GM18867 (cell line): ENCODE results near the gene GAB1.

ENCODE experiments used
- ATAC-seq: cut with Tn5 transposase; IDR thresholded peaks from one replicate; pipeline ENCODE4 v1.9.1; 2021; ENCODE audit warnings: mild to moderate bottlenecking, moderate library complexity; ENCODE audit not compliant: unreplicated experiment

Gene GAB1

GRCh38 chr4:143407888-143408287, 71.2 kb downstream of the GAB1 start:
- ATAC-seq: no peak

- ATAC-seq: no peak
Measured at GRCh38 chr4:143410015-143410414, 73.3 kb downstream of the GAB1 start.

- ATAC-seq: no peak
Measured at GRCh38 chr4:143411527-143412419, 75.1 kb downstream of the GAB1 start.

GRCh38 chr4:143412420-143412758, 75.7 kb downstream of the GAB1 start:
- ATAC-seq: no peak

GRCh38 chr4:143417679-143418403, 81.2 kb downstream of the GAB1 start:
- peak; percentile 88 for ATAC-seq

- no peak for ATAC-seq
Measured at GRCh38 chr4:143420227-143420626, 83.6 kb downstream of the GAB1 start.

GRCh38 chr4:143421609-143422008, 84.9 kb downstream of the GAB1 start:
- ATAC-seq: no peak

- ATAC-seq: no peak
Measured at GRCh38 chr4:143424276-143424675, 87.6 kb downstream of the GAB1 start.

GRCh38 chr4:143431526-143432257, 95.0 kb downstream of the GAB1 start:
- ATAC-seq: no peak

- no peak for ATAC-seq
Measured at GRCh38 chr4:143432258-143432591, 95.5 kb downstream of the GAB1 start.

- ATAC-seq: no peak
Measured at GRCh38 chr4:143433231-143433630, 96.6 kb downstream of the GAB1 start.

- no peak for ATAC-seq
Measured at GRCh38 chr4:143435955-143436354, 99.3 kb downstream of the GAB1 start.

- no peak for ATAC-seq
Measured at GRCh38 chr4:143437476-143437875, 100.8 kb downstream of the GAB1 start.

GRCh38 chr4:143437937-143438336, 101.3 kb downstream of the GAB1 start:
- ATAC-seq: no peak

- ATAC-seq: no peak
Measured at GRCh38 chr4:143438710-143439109, 102.0 kb downstream of the GAB1 start.

GRCh38 chr4:143441109-143441508, 104.4 kb downstream of the GAB1 start:
- ATAC-seq: no peak

- ATAC-seq: no peak
Measured at GRCh38 chr4:143441678-143442077, 105.0 kb downstream of the GAB1 start.

GRCh38 chr4:143443728-143444127, 107.1 kb downstream of the GAB1 start:
- ATAC-seq: no peak

- no peak for ATAC-seq
Measured at GRCh38 chr4:143451186-143451585, 114.5 kb downstream of the GAB1 start.

GRCh38 chr4:143455211-143455610, 118.5 kb downstream of the GAB1 start:
- ATAC-seq: no peak

GRCh38 chr4:143458966-143459365, 122.3 kb downstream of the GAB1 start:
- no peak for ATAC-seq
